Mesothelial cell of epicardium (in vitro differentiated cells): ENCODE results near the gene DEPDC5. TPM values are rescaled to one million over a fixed set of nuclear protein-coding genes. Genes with fewer than 3 reads are reported as not detected.

Experiments
- DNase-seq, 2 experiments: peaks; one replicate each; pipeline ENCODE4 v3.0.0; 2021; ENCODE audit warnings: low spot score in 2 of 2; ENCODE audit not compliant: unreplicated experiment in 2 of 2
- H3K27ac Mint-ChIP-seq: 2 replicates; pipeline ENCODE4 v1.8.0; 2021; ENCODE audit warnings: mixed read lengths
- H3K27me3 Mint-ChIP-seq: 2 replicates; pipeline ENCODE4 v1.8.0; 2021; ENCODE audit warnings: low read depth, mixed read lengths
- H3K36me3 Mint-ChIP-seq: 2 replicates; pipeline ENCODE4 v1.8.0; 2021; ENCODE audit warnings: mixed read lengths
- H3K4me1 Mint-ChIP-seq: 2 replicates; pipeline ENCODE4 v1.8.0; 2021; ENCODE audit warnings: mixed read lengths
- H3K4me3 Mint-ChIP-seq: 2 replicates; pipeline ENCODE4 v1.8.0; 2021; ENCODE audit warnings: mild to moderate bottlenecking, moderate library complexity, mixed read lengths
- H3K9me3 Mint-ChIP-seq: 2 replicates; pipeline ENCODE4 v1.8.0; 2021; ENCODE audit warnings: mixed read lengths
- total RNA-seq: library from RNA; stranded (reverse); gene quantifications from 3 replicates; pipeline ENCODE4 v1.2.1, GENCODE V29; 2021
- TF ChIP-seq, protein P1 (sequence below): fragments of 200-600 bp; sonication (generic); IDR thresholded peaks from one replicate; pipeline ENCODE4 v1.5.0; 2021; ENCODE audit warnings: antibody characterized with exemption; ENCODE audit not compliant: unreplicated experiment

Gene DEPDC5
- total RNA-seq, 1 donor from 2014 or later = 38.3 TPM

DNA sequence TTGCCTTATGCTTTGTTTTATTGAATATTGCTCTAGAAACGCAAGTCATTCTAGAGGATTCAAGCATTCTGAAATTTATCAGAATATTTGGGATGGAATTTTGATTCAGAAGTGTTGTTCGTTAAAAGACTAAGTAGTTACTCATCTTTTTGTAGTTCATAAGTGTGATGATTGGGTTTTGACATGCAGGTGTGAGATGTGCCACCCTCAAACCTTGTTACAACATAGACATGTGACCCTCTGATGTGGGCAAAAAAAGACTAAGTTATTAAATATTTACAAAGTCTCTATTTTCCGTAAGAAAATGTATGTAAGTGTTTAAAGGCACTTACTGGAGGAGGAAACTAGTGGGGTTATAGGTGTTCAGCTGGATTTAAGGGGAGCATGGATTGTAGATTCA, 199.4 kb downstream of the DEPDC5 start:
- TF ChIP-seq, protein P1, sequence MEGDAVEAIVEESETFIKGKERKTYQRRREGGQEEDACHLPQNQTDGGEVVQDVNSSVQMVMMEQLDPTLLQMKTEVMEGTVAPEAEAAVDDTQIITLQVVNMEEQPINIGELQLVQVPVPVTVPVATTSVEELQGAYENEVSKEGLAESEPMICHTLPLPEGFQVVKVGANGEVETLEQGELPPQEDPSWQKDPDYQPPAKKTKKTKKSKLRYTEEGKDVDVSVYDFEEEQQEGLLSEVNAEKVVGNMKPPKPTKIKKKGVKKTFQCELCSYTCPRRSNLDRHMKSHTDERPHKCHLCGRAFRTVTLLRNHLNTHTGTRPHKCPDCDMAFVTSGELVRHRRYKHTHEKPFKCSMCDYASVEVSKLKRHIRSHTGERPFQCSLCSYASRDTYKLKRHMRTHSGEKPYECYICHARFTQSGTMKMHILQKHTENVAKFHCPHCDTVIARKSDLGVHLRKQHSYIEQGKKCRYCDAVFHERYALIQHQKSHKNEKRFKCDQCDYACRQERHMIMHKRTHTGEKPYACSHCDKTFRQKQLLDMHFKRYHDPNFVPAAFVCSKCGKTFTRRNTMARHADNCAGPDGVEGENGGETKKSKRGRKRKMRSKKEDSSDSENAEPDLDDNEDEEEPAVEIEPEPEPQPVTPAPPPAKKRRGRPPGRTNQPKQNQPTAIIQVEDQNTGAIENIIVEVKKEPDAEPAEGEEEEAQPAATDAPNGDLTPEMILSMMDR = no peak
- no peaks in the 10 kb centered on the region for H3K9me3 Mint-ChIP-seq
- H3K4me1 Mint-ChIP-seq = peaks cover 3% of the 10 kb centered on the region
- peaks cover 21% of the 10 kb centered on the region for H3K36me3 Mint-ChIP-seq
- DNase-seq = no peak
- no peaks in the 10 kb centered on the region for H3K27me3 Mint-ChIP-seq
- no peak overlapping the region for H3K27ac Mint-ChIP-seq
- no peak overlapping the region for H3K4me3 Mint-ChIP-seq

DNA sequence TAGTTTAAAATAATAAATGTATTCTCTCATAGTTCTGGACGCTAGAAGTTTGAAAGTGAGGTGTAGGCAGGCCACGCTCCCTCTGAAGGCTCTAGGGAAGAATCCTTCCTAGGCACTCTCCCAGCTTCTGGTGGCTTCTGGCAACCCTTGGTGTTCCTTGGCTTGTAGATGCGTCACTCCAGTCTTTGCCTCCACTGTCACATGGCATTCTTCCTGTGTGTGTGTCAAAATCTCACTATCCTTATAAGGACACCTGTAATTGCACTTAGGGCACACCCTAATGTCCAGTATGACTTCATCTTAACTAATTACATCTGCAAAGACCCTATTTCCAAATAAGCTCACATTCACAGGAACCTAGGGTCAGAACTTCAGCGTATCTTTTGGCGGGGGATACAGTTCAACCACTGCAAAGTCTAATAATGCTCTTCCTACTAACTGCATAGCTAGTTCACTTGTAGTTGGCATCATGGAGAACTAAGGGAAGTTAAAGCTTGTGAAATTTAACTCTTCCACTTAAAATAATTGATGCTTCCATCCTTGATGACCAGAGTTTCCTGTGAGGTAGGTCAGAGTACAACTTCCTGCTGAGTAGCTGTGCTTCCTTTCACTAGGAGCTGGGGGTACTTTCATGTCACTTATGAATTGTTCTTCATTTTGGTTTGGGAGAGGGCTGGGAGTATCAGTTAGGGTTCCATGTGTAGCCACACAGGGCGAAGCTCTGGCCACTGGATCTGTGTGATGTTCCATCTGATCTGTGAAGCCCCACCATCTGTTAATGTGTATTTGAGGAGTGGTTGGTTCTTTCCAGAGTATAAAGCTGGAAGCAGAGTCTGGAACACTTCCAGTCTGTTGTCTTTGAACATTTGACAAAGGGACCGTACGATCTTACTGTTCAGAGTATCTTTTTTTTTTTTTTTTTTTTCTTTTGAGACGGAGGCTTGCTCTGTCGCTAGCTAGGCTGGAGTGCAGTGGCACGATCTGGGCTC, 201.0 kb downstream of the DEPDC5 start:
- no peaks in the 10 kb centered on the region for H3K27me3 Mint-ChIP-seq
- H3K4me3 Mint-ChIP-seq = no peak overlapping the region
- peaks cover 3% of the 10 kb centered on the region for H3K4me1 Mint-ChIP-seq
- no peak overlapping the region for H3K27ac Mint-ChIP-seq
- TF ChIP-seq, protein P1 = no peak
- no peaks in the 10 kb centered on the region for H3K9me3 Mint-ChIP-seq
- peaks cover 24% of the 10 kb centered on the region for H3K36me3 Mint-ChIP-seq
- no peak for DNase-seq

DNA sequence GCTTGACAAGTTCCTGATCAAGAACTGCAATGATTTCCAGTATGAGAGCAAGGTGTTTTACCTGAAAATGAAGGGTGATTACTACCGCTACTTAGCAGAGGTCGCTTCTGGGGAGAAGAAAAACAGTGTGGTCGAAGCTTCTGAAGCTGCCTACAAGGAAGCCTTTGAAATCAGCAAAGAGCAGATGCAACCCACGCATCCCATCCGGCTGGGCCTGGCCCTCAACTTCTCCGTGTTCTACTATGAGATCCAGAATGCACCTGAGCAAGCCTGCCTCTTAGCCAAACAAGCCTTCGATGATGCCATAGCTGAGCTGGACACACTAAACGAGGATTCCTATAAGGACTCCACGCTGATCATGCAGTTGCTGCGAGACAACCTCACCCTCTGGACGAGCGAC, 202.5 kb downstream of the DEPDC5 start:
- Mint-ChIP-seq H3K27ac (no peak overlapping the region), H3K9me3 (no peaks in the 10 kb centered on the region), H3K4me3 (no peak overlapping the region), H3K36me3 (peaks cover 23% of the 10 kb centered on the region), H3K4me1 (peaks cover 3% of the 10 kb centered on the region), H3K27me3 (no peaks in the 10 kb centered on the region)
- TF ChIP-seq, protein P1 = no peak
- no peak for DNase-seq

Other genes starting within 250 kb of the DEPDC5 start
- gene PISD, start 91.8 kb upstream of the DEPDC5 start, total RNA-seq = 40.4 to 43.8 TPM (median 41.8 TPM) in 3 replicates
- gene PRR14L, start 3.9 kb upstream of the DEPDC5 start, total RNA-seq = 58.9 to 62.0 TPM (median 61.7 TPM) in 3 replicates
- gene YWHAH, start 190.5 kb downstream of the DEPDC5 start, total RNA-seq = 57.8 to 65.6 TPM (median 64.4 TPM) in 3 replicates